ENCODE measurements around the gene MAPK10. TPM values are rescaled to one million over a fixed set of nuclear protein-coding genes. Genes with fewer than 3 reads are reported as not detected.

Gene MAPK10
- total RNA-seq, 2 donors from 2014 or later: 49.7 to 64.9 TPM

DNA sequence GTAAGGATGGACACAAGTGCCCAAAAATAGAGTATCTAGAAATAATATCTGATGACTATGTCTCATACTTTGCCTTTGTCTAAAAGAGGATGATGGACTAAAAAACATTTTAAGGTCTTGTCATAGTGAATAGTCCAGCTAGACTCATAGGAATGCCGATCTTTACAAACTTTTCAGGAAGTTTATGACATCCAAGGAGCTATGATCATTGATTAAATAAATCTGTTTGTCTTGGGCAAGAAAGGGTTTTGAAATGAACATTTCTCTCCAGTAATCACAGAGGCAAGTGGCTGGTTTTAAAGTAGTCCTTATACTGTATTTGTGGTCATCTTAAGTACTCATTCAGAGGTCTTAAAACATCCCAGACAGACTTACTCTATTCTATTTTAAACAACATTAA, 109.8 kb downstream of the MAPK10 start:
- Histone ChIP-seq H3K36me3 (no peaks in the 10 kb centered on the region), H3K27me3 (replicated peaks; ENCODE audit: insufficient read depth) (no peaks in the 10 kb centered on the region), H3K9me3 (no peaks in the 10 kb centered on the region), H3K27ac (no peak overlapping the region), H3K4me3 (no peak overlapping the region), H3K4me1 (replicated peaks) (no peaks in the 10 kb centered on the region)
- no peak for TF ChIP-seq POLR2A (IDR thresholded peaks at IDR 0.05)
- TF ChIP-seq POLR2AphosphoS5 (IDR thresholded peaks at IDR 0.05): no peak
- TF ChIP-seq, protein P1, sequence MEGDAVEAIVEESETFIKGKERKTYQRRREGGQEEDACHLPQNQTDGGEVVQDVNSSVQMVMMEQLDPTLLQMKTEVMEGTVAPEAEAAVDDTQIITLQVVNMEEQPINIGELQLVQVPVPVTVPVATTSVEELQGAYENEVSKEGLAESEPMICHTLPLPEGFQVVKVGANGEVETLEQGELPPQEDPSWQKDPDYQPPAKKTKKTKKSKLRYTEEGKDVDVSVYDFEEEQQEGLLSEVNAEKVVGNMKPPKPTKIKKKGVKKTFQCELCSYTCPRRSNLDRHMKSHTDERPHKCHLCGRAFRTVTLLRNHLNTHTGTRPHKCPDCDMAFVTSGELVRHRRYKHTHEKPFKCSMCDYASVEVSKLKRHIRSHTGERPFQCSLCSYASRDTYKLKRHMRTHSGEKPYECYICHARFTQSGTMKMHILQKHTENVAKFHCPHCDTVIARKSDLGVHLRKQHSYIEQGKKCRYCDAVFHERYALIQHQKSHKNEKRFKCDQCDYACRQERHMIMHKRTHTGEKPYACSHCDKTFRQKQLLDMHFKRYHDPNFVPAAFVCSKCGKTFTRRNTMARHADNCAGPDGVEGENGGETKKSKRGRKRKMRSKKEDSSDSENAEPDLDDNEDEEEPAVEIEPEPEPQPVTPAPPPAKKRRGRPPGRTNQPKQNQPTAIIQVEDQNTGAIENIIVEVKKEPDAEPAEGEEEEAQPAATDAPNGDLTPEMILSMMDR (IDR thresholded peaks at IDR 0.05): no peak
- intact Hi-C loops (cut with DNase I): no loop called here
- no peak for DNase-seq (ENCODE audit: low spot score)
- 81% methylated on average over 1 of the region's 1 CpG for WGBS

DNA sequence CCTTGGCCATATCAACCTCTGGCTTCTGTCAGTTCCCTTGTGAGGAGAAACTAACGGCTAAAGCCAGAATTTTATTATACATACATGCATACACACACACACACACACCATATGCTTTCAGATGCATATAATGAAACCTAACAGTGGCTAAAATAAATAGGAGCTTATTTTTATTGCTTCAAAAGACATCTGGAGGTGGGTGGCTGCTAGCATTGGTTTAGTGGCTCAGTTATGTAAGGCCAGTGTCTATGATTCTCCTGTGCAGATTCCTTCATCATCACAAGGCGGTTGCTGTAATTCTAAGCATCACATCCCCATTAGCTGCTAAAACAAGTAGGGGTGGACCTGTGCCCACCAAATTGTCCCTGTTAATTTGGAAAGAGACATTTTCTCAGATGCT, 110.8 kb downstream of the MAPK10 start:
- WGBS: 85% methylated on average over 2 of the region's 2 CpGs
- no peaks in the 10 kb centered on the region for H3K27me3 ChIP-seq (replicated peaks; ENCODE audit: insufficient read depth)
- no peak for DNase-seq (ENCODE audit: low spot score)
- no peak overlapping the region for H3K27ac ChIP-seq
- H3K36me3 ChIP-seq: no peaks in the 10 kb centered on the region
- intact Hi-C loops (cut with DNase I): no loop called here
- no peak for TF ChIP-seq POLR2AphosphoS5 (IDR thresholded peaks at IDR 0.05)
- TF ChIP-seq, protein P1 (IDR thresholded peaks at IDR 0.05): no peak
- no peak for TF ChIP-seq POLR2A (IDR thresholded peaks at IDR 0.05)
- H3K9me3 ChIP-seq: no peaks in the 10 kb centered on the region
- no peaks in the 10 kb centered on the region for H3K4me1 ChIP-seq (replicated peaks)
- H3K4me3 ChIP-seq: no peak overlapping the region

DNA sequence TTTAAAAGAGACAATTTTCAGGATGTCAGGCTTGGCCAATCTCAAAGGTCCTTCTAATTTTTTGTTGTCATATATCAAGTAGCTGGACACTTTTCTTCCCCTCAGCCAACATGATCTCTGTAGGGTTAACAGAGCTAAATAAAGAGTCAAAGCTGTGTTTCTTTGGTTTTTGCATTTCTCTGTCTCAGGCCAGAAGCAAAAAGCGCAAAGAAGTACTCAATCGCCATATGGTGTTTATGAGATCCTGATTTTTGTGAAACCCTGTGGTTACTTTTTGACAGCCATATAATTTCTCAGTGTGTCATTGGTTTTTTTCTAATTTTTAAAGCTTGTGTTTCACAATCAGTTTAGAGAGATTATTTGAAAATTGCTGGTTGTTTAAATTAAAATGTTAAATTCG, 111.9 kb downstream of the MAPK10 start:
- DNase-seq (ENCODE audit: low spot score): no peak
- no peak overlapping the region for H3K27ac ChIP-seq
- no peaks in the 10 kb centered on the region for H3K36me3 ChIP-seq
- TF ChIP-seq POLR2A (IDR thresholded peaks at IDR 0.05): no peak
- TF ChIP-seq POLR2AphosphoS5 (IDR thresholded peaks at IDR 0.05): no peak
- TF ChIP-seq, protein P1 (IDR thresholded peaks at IDR 0.05): no peak
- H3K4me3 ChIP-seq: no peak overlapping the region
- H3K4me1 ChIP-seq (replicated peaks): no peaks in the 10 kb centered on the region
- H3K27me3 ChIP-seq (replicated peaks; ENCODE audit: insufficient read depth): no peaks in the 10 kb centered on the region
- H3K9me3 ChIP-seq: no peaks in the 10 kb centered on the region
- WGBS: 84% methylated on average over 3 of the region's 3 CpGs
- intact Hi-C loops (cut with DNase I): no loop called here

DNA sequence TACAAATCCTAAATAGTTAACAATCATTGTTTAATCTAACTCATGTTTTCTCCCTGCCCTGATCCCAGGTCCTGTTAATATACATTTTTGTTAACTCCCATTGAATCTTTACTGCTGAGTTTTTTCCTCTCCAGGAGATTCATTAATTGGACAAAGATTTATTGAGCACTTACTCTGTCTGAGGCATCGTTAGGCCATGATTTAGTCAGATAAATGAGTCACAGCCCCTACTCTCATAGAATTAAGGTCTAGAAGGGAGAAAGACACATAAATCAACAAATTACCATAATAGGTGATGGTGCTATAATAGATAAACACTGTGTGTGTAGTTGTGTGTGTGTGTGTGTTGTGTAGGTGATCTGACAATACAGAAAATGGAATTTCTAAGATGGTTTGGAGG, 112.5 kb downstream of the MAPK10 start:
- Histone ChIP-seq H3K27ac (no peak overlapping the region), H3K9me3 (no peaks in the 10 kb centered on the region), H3K4me1 (replicated peaks) (no peaks in the 10 kb centered on the region), H3K36me3 (no peaks in the 10 kb centered on the region), H3K27me3 (replicated peaks; ENCODE audit: insufficient read depth) (no peaks in the 10 kb centered on the region), H3K4me3 (no peak overlapping the region)
- DNase-seq (ENCODE audit: low spot score): no peak
- intact Hi-C loops (cut with DNase I): no loop called here
- WGBS: 35% methylated on average over 1 of the region's 1 CpG
- TF ChIP-seq, protein P1 (IDR thresholded peaks at IDR 0.05): no peak
- TF ChIP-seq POLR2AphosphoS5 (IDR thresholded peaks at IDR 0.05) (no peak), POLR2A (IDR thresholded peaks at IDR 0.05) (no peak)

DNA sequence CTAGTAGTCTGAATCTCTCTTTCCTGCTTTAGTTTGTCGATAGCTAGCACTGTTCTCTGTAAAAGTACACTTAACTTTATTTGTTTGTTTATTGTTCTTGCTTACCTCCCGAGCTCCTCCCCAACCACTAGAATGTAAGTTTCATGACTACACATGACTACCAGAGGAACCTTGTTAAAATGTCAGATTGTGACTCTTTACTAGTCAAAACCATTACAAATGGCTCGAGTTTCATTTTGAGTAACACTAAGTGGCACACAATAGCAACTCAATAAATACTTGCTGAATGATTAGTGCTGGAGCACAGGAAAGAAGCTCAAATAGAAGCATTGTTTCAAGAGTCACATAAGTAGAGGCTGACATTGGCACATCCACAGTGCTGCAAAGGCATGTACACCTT, 116.1 kb downstream of the MAPK10 start:
- Histone ChIP-seq H3K27me3 (replicated peaks; ENCODE audit: insufficient read depth) (no peaks in the 10 kb centered on the region), H3K27ac (no peak overlapping the region), H3K36me3 (no peaks in the 10 kb centered on the region), H3K9me3 (no peaks in the 10 kb centered on the region), H3K4me1 (replicated peaks) (no peaks in the 10 kb centered on the region), H3K4me3 (no peak overlapping the region)
- TF ChIP-seq, protein P1 (IDR thresholded peaks at IDR 0.05): no peak
- TF ChIP-seq POLR2A (IDR thresholded peaks at IDR 0.05): no peak
- TF ChIP-seq POLR2AphosphoS5 (IDR thresholded peaks at IDR 0.05): no peak
- WGBS: 51% methylated on average over 3 of the region's 3 CpGs
- intact Hi-C loops (cut with DNase I): no loop called here
- no peak for DNase-seq (ENCODE audit: low spot score)

All from prostate gland (tissue), 2 donors.